MM.1S (cell line): ENCODE measurements around the gene C1orf185.

Source experiments
- EZH2 ChIP-seq: fragments of 300-600 bp; sonication (generic); optimal IDR thresholded peaks from 2 replicates; pipeline ENCODE3; 2017; ENCODE audit warnings: low read depth, mild to moderate bottlenecking, antibody characterized with exemption, low read length, mixed read lengths
- TF ChIP-seq, protein P1 (sequence below): fragments of 300-600 bp; sonication (generic); IDR thresholded peaks from 2 replicates; pipeline ENCODE4 v1.5.1; 2016; ENCODE audit warnings: antibody characterized with exemption, low read length, mixed read lengths

GRCh38 chr1:51088474-51088873, 13.6 kb upstream of the C1orf185 start:
- TF ChIP-seq, protein P1, sequence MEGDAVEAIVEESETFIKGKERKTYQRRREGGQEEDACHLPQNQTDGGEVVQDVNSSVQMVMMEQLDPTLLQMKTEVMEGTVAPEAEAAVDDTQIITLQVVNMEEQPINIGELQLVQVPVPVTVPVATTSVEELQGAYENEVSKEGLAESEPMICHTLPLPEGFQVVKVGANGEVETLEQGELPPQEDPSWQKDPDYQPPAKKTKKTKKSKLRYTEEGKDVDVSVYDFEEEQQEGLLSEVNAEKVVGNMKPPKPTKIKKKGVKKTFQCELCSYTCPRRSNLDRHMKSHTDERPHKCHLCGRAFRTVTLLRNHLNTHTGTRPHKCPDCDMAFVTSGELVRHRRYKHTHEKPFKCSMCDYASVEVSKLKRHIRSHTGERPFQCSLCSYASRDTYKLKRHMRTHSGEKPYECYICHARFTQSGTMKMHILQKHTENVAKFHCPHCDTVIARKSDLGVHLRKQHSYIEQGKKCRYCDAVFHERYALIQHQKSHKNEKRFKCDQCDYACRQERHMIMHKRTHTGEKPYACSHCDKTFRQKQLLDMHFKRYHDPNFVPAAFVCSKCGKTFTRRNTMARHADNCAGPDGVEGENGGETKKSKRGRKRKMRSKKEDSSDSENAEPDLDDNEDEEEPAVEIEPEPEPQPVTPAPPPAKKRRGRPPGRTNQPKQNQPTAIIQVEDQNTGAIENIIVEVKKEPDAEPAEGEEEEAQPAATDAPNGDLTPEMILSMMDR, result peak; percentile 33
- TF ChIP-seq EZH2, result no peak
